Coronary artery (tissue), 2 donors: ENCODE results near the gene CDKL1.

Experiments used
- DNase-seq: peaks from one replicate; pipeline ENCODE4 v3.0.0-alpha.2; 2017; ENCODE audit warnings: low spot score
- H3K27ac ChIP-seq, 2 donors: fragments of 200-600 bp; sonication (generic); one replicate each; pipeline ENCODE4 v1.5.1; 2016 to 2019
- H3K4me3 ChIP-seq: fragments of 200-600 bp; sonication (generic); 2 replicates; pipeline ENCODE4 v1.5.1; 2016; ENCODE audit warnings: mild to moderate bottlenecking, moderate library complexity
- CTCF ChIP-seq: fragments of 200-600 bp; sonication (generic); IDR thresholded peaks from one replicate; pipeline ENCODE4 v1.5.1; 2019; ENCODE audit warnings: antibody characterized with exemption

The CDKL1 gene

DNA sequence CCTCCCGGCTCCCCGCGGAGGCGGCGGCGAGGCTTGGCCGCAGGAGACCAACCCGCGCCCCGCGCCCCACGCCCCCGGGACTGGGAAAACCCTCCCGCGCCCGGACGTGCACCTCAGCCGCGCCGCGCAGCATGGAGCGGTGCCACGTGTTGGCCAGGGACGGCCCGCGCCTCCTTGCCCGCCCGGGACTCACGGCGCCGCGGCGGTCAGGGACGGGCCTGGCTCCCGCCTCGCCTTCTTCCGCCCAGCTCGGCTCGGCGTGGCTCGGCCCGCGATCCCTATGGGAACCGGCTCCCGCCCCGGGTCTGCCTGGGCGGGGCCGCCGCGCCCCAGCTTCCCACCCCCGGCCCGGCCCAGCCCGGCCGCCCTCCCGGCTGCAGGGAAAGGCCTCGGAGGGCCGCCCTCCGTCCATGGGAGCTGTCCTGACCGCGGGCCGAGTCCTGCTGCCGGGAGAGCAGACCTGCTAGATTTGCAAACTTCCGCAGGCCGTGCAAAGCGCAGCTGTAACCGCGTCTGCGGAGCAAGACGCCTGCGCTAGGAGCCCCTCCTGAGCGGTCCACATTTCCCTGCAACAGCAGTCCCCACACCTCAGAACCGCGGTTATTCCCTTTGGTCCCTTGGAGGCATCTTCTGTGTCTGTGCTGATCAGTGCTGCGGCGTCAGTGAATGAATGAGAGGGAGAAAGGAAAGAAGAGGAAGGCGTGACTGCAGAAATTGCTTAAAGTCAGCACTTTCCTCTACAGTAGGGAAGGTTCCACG is at the start of gene CDKL1:
Gene CDKL1 (minus strand): TSS at position 251 of the 759 bp plus-strand sequence. CDS start 1,013 bp downstream, outside the sequence.
- peak within 1 kb of the TSS; percentile 76 for H3K4me3 ChIP-seq
- peak within 1 kb of the TSS; percentile 70 to 81 for H3K27ac ChIP-seq
- DNase-seq, result peak; percentile 76
- TF ChIP-seq CTCF, result no peak

GRCh38 chr14:50434528-50434927 is 37.8 kb upstream of the CDKL1 start:
- Histone ChIP-seq H3K4me3 (no peak overlapping the region), H3K27ac (no peak overlapping the region)
- no peak for DNase-seq
- TF ChIP-seq CTCF, result no peak

DNA sequence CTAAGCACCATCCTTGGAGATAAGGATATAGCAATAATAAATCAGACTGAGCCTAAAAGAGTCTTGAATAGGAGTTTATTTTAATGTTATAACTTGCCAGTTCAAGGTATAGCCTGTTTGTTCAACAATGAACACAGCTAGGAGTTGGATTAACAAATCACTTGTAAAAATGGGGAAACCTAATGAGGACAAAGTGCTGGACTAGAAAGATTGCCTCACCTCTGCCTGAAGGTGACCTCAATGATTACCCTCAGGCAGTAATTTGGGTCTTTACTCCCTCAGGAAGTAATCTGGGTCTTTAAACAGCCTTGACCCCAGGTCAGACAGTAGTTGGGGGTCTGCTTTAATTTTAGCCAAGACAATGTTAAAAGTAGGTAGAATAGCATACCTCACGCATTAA is 35.5 kb upstream of the CDKL1 start:
- H3K27ac ChIP-seq, result no peak overlapping the region
- DNase-seq, result no peak
- H3K4me3 ChIP-seq, result no peak overlapping the region
- TF ChIP-seq CTCF, result no peak

- no peak for TF ChIP-seq CTCF
- no peak for DNase-seq
- Histone ChIP-seq H3K4me3 (no peak overlapping the region), H3K27ac (no peak overlapping the region)
Observed at GRCh38 chr14:50425816-50426215, 29.1 kb upstream of the CDKL1 start.

- DNase-seq, result no peak
Observed at GRCh38 chr14:50425105-50425504, 28.4 kb upstream of the CDKL1 start.

DNA sequence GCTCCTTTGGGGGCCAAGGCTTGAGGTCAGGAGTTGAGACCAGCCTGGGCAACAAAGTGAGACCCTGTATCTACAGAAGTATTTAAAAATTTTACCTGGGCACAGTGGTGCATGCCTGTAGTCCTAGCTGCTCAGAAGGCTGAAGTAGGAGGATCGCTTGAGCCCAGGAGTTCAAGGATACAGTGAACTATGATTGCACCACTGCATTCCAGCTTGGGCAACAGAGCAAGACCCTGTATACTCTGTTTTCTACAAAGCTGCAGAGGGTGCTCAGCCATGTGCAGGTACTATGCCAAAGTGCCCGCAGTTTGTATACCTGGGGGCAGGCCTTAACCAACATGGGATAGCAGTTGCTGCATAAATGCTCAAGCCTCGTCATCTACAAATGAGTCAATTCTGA is 26.8 kb upstream of the CDKL1 start:
- Histone ChIP-seq H3K4me3 (no peak overlapping the region), H3K27ac (no peak overlapping the region)
- DNase-seq, result no peak
- no peak for TF ChIP-seq CTCF

More at GRCh38 chr14:50425105-50425504, 28.4 kb upstream of the CDKL1 start:
- Histone ChIP-seq H3K4me3 (no peak overlapping the region), H3K27ac (no peak overlapping the region)
- TF ChIP-seq CTCF, result no peak

- no peak overlapping the region for H3K27ac ChIP-seq
- no peak for DNase-seq
- no peak for TF ChIP-seq CTCF
- H3K4me3 ChIP-seq, result no peak overlapping the region
Observed at GRCh38 chr14:50421499-50421898, 24.8 kb upstream of the CDKL1 start.
